Stimulated activated CD8-positive, alpha-beta memory T cell treated with anti-CD3 and anti-CD28 coated beads, Interleukin-4, amount 100 ng/mL, for 4 hours (primary cell): ENCODE data around the gene PIK3R1.

ENCODE experiments used
- DNase-seq, 2 donors: peaks; one replicate each; pipeline ENCODE4 v3.0.0-alpha.2; 2020; ENCODE audit warnings: low read depth in 2 of 2, low spot score in 1 of 2

Gene PIK3R1

DNA sequence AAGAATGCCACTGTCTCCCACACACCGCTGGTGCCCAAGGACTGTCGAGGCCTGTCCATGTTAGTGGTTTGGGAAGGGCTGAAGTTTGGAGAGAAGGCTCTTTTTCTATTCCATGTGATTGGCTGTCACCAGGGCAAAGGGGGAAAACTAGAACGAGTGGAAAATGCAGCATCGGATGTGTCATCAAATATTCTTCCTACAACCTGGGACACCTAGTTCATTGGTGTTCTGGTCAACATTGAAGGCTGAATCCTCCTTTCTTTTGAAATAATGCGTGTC lies 53.2 kb downstream of the PIK3R1 start:
- no peak for DNase-seq

DNA sequence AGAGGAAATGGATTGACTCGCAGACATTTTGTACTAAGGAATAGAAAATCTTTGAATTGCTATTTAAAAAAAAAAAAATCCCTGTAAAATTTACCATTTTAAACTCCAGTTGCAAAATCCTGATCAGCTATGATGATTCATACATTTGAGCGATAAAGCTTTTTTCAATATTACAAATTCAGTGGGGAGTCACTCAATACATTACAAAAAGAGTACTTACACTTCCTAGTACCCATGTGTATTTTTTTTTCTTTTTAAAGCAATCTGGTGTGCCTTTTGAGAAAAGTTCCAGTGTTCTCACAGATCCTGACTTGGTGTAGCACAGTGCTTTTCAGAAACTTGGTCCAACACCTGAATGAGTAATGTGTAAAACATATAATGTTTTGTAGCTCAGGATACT lies 54.3 kb downstream of the PIK3R1 start:
- no peak for DNase-seq

DNA sequence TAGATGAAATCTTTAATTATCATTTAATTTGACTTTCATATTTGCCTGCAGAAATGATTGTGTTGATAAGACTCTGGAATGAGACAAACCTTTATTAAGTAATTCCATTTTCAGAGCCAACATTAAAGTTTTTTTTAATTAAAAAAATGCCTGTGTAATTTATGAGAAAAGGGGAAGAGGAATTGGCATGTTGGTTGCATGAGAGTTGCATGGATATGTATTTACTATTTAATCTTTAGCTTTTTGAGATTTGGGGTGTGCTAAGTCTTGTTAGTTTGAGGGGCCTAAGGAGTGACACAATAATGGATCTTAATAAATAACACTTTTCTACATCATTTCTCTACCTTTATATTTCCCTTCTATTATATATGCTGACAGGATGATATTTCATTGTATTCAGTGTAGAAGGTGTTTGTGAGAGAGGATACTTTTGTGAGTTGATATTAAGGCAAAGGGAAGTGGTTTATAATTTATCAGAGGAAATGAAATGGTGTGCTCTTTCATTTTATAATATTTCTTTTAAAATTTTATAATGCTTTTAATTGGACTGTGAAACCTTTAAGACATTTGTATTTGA lies 54.9 kb downstream of the PIK3R1 start:
- DNase-seq, result no peak

DNA sequence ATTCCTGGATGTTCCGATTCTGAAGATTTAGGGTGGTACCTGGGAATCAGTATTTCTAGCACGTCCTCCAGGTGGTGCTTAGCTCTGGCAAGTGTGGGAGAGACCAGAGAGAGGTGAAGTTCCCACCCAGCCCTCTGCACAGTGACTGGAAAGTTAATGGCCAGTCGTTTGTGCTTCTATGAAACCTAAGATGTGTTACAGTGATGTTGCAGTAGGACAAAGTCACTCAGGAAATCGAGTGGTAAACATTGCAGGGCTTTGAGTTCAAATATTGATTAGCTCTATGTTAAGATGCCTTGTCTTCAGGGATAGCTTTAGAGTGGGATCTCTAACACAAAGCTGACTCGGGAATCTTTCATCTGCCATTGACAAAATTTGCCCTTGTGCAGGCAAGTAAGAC lies 55.6 kb downstream of the PIK3R1 start:
- no peak for DNase-seq

DNA sequence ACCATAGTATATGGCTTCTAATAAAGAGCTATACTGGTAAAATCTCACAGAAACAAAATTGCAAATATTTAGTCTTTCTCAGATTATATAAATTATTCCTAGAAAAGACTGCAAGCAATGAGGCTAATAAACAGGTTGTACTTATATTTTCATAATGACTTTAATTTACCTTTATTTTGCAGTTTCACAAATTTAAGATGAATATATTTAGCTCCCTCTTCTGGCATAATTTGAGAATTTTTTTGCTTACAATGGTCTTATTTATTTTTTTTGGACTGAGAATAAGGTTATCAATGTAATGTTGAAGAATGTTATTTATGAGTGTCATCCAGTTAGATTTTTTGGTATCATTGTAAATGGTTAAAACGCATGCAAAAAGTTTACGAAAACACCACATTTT lies 56.7 kb downstream of the PIK3R1 start:
- DNase-seq, result no peak

DNA sequence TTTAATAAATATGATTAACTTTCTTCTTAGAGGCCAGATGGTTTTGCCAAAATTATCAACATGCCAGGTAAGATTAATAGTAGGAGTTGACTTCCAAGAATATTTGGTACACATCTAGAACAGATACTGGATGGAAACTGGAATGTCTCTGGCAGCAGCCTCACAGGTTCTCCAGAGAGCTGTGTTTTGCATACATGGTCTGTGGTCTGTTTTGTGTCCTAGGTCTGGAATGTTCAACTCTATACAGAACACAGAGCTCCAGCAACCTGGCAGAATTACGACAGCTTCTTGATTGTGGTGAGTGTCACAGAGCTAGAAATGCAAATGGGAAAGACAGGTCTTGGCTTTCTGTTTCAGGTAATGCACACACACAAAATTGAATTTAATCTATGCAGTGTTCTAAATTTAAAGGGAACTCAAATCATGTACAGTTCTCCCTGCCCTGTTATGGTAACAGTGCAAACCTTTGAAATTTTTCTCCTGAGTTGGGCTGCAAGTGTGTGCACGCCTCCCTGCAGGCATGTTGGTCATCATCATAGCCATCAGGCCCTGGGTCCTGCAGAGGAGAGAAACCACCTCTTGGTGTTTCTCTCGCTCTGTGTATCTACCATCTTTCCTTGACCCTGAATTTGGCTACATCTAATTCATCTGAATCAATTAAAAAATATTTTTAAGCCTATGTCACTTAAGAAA lies 58.3 kb downstream of the PIK3R1 start:
- no peak for DNase-seq

DNA sequence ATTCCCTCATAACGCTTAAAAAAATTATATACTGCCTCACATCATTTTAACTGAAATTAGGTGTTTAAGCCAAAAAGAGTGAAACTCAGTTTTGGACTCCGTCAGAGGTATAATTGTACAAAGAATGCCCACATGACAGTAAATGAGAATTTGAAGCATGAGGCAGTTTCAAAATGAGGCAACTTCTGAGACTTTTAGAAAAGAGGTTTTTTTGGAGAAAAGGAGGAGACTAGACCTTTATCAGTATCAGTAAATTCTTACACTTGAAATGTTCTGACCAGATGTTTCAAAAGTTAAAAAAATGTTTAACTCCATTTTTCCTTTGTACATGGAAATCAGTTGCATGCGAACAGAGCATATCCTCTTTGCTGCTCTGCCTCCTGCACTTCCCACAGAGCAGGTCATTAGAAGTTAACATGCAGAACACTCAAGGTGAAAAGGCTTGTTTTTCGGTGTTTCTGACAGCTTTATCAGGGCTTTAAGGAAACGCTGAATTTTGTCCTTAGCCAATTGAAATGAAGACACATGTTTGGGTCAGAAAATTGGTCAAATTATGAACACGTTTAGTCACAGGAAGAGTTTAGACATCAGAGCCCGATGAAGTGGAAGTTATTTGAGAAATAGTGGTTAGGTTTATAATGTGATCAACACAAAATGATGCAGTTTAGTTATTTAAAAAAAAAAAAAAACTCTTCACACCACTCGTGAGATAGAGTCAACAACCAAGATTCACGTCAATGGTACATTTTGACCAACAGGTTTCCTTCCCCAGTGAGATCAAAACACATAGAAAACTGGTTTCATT lies 59.5 kb downstream of the PIK3R1 start:
- DNase-seq, result no peak

DNA sequence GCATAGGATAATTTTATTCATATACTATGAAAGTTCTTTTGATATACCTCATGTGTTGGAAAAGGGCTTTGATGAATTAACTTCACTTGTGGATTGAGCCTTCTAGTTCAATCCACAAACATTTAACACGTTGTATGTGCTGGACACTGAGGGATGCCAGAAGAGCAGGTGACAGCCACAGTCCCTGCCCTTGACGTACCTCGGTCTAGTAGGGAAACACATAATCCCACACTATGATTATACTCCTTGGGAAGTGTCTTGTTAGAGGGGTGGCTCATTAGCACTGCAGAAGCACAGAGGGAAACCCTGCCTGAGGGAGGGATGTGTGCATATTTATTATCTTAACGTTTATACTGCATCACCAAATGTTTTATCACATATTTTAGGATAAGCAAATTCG lies 61.2 kb downstream of the PIK3R1 start:
- no peak for DNase-seq

DNA sequence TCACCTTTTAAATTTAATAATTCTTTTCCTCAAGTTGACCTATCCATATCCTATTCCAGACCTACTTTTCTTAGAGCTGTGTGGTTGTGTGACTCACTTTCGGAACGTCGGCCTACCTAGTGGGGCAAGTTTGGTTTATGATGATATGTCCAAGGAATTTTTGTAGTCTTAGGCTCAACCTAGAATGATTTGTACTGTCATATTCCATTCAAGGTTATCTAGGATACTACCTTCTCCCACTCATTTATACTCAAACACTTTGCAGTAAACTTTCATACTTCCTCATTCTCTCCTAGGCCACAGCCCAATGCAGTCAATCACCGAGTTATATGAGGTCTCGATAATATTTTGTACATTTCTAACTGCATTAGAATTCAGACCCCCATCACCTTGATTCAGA lies 61.9 kb downstream of the PIK3R1 start:
- no peak for DNase-seq

DNA sequence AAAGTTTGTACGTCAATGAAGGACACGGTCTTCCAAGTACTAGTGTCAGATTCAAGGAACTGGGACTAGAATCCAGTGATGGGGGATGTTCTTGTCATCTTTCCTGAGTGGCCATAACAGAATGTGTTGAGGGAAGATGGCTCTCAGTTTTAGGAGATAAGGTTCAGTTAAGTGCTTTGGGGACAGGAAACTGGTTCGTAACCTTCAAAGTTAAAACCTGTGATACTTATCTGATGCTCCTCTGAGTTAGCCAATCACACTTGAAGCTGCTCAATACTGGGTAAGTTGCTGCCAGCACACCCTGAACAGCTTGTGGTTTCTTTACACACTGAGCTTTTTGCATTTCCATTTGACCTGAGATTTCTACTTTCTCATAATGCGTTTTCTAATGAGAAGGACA lies 64.4 kb downstream of the PIK3R1 start:
- DNase-seq, result no peak

DNA sequence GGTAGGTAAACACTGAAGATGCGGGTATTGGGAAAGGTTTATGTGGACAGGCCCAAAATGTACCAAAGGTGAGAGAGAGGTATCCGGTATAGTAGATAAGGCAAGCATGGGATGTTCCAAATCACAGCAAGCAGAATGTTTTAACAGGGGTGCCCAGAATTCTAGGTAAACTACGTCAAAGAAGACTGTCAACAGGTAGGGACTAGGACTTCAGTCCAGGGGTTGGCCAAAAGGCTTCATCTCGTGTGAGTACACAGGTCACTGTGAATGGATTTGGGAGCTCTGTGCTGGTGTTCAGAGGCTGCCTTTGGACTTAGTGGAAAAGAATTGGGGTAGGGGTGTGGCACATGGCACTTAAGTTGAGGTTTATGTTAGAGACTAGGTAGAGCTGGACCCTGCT lies 66.4 kb downstream of the PIK3R1 start:
- no peak for DNase-seq

DNA sequence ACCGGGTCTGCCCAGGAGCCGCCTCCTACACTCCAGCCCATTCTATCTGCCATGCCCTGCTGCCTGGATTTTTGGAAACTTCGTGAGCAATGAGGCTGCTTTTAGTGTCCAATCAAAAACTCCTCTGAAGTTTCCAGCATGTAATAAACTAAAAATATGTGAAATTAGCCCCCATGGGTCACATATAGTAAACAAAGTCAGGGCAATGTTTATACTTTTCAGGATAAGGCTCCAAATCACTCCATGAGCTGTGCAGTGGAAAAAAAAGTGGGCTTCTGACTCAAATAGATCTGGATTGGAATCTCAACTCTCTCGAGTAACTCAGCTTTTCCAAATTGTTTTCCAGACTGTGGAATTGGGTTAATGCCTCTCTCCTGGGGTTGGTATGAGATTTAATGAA lies 68.2 kb downstream of the PIK3R1 start:
- DNase-seq, result no peak

DNA sequence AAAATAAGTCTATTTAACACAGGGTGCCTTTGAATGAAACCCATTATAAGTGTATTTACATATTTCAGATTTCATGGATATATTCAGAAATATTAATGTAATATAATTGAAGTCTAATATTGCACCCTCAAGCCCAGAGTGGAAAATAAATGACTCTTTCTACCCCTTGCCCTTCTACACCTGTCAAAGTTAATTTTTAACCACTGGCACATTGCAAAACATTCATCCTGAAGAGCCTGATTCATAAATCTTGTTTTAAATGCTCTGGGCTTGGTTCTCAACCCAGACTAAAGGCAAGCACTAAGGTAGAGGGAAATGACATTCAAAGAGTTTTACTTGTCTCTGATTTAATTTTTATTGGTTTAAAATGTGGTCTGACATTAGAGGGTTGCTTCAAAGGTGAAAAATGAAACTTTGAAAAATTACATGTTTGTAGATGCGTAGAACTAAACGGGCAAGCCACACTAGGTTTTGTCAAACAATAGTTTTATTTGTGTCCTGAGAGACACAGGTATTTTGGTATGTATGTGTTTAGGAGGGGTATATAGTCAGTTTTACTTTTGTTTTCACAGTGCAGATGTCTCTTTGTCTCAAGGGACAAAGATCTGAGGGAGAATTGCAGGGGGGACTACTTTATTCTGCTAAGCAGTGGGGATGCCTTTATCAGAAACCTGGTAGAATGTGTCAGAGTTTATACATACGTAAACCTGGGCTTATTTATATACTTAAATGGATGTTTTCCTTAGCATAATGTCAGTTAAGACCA lies 69.7 kb downstream of the PIK3R1 start:
- no peak for DNase-seq

DNA sequence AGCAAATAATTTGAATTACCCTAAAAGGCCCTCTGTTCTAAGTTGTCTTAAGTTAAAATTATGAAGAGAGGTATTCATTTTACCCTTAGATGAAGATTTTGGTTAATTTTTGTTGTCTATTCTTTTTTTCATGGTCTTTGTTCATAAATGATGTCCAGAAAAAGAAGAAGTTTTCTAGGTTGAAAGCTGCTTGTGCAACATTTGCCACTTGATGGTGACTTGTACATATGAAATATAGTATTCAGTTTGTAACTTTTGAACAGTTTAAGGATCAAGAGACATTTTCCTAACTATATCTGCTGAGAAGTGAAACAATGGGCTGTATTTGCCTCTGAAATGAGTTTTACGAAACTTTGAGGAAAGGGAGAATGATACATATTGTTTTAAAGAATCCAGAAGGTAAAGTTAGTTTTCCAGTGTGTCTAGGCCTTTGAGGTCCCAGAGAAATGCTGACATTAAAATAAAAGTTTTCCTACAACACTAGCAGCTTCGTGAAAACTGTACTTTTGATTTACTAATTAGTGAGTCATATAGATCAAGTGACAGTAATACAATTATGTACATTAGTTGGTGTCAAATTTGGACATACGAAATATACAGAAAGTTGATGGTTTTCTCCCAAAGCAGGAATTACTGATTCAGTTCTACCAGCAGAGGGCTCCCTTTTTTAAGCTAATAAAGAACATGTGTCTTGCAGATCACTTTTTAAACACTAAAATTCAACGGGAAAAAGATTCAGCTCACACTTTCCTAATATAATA lies 70.5 kb downstream of the PIK3R1 start:
- DNase-seq, result no peak

DNA sequence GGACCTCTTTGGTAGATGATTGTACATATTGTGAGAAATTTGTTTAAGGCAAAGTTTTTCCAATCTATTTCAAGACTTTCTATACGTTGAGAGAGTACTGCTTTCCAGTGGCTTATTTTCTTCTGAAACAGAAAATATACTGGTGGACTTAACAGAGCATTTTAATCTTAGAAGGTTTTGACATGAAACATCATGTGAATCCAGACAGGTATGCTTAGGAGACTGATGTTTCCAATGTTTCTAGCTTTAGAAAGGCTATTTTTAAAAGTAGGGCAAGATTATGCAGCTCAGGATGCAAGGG lies 71.0 kb downstream of the PIK3R1 start:
- DNase-seq, result no peak

DNA sequence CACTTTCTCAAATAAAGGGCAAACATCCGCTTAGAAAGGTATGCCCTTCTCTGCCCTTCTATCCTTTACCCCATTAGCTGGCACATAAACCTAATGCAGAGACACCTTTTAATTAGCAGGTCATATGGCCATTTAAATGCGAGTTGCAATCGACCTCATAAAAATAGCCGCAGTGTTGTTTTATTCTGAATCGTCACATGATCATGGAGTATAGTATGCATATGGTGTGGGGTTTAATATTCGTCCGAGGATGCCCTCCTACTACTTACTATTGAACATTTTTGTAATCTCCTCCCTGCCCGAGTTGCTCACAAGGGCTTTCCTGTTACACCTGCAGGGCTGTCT lies 72.0 kb downstream of the PIK3R1 start:
- DNase-seq, result no peak

DNA sequence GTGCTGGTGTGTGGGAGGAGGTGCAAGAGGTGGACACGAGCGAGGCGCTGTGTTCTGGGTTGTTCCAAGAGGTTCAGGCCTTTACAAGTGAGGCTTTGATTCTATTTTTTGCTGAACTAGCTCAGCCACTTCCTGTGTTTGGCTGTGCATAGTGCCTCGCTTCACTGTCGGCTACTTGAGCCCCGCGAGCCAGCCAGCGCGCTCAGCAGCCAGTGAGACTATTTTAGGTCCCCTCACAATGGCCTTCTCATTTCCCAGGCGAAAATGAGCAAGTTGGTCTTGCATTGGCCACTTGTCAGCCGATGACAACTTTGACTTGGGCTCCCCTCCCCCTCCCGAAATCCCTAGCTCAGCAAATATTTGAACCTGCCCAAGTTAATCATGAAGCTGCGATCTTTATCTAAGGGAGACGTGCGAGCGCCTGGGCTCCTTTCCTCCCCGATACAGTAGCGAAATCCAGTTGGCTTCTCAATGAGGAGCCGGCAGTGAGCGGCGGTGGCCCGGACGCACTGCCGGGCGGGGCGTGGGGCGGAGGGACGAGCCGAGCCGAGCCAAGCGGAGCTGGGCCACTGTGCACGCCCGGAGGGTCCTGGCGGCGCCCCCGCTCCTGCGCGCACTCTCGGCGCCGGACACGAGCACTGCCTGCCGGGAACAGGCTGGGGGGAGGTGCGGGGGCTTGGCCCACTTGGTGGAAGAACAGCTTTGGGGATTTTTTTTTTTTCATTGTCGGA lies 72.6 kb downstream of the PIK3R1 start:
- peak; percentile 9 to 21 for DNase-seq

DNA sequence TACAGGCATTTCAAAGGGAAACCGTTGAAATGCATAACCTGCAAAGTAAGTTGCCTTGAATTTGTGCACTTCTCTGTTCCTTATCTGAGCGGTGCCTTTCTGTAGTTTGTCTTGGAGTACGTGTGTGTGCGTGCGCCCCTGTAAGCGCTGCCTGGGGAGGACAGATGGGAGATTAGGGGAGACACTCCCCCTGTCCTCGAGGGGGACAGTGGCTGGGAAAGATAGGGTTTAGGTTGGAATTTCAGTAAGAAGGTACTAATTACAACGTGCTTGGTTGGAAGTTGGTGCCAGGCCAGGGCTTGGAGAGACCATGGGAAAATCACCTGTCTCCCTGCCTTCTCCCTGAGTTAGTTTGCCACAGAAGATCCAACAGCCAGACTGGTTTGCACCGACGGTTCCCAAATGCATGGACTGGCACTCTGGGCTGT lies 73.2 kb downstream of the PIK3R1 start:
- DNase-seq, result no peak

DNA sequence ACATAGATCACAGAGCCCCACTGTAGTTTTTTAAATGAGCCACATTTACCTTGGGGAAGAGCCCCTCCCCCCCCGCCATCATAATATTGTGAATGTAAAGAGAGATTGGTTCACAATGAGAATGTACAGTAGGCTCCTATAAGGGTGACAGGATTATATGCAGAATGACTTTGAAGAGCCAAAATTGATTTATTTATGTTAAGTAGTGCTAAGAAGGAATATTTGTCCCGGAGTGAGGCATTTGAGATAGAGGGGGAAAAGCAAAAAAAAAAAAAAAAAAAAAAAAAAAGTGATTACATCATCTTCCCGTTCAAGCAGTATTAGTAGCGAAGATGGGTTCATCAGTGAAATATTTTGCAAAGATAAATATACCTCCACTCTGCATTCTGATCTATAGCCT lies 73.9 kb downstream of the PIK3R1 start:
- no peak for DNase-seq

DNA sequence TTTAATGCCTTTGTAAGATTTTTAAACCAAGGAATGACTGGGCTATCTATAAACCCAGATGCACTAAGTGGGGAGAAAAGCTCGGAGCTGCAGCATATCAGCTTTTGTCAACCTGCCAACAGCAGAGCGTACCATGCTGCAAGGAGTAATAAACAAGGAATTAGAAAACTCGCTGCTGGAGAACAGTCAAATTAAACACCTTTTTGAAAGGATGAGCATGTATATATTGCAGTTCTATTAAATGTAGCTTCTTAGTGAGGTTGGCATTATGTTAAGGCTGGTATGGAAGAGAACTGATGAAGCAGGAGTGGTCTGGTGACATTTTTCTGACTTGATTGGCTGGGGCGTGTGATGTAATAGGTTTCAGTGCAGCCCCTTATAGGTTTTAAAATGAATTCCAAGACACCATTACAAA lies 74.7 kb downstream of the PIK3R1 start:
- DNase-seq, result no peak

DNA sequence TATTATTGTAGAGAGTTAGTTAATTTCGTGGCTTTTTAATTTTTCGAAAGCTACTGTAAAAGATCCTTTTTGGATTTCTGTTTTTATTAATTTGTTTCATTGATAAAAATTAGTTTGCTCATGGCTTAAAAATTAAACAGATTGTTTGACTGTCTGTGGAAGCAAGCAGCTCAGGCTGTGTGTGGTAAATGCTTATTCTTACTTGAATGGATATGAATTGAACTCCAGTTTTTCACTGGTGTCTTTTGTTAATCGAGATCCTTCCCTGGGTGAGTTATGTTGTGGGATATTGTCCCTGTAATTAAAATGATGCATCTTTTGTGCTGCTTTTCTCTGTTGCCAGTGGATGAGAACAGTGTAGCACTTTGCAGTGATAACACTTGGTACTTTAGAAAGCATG lies 75.3 kb downstream of the PIK3R1 start:
- DNase-seq, result no peak
